ENCODE measurements around the gene RERE. TPM values are rescaled to one million over a fixed set of nuclear protein-coding genes. Genes with fewer than 3 reads are reported as not detected.

RERE gene
- total RNA-seq, 1 donor = 55.0 TPM

DNA sequence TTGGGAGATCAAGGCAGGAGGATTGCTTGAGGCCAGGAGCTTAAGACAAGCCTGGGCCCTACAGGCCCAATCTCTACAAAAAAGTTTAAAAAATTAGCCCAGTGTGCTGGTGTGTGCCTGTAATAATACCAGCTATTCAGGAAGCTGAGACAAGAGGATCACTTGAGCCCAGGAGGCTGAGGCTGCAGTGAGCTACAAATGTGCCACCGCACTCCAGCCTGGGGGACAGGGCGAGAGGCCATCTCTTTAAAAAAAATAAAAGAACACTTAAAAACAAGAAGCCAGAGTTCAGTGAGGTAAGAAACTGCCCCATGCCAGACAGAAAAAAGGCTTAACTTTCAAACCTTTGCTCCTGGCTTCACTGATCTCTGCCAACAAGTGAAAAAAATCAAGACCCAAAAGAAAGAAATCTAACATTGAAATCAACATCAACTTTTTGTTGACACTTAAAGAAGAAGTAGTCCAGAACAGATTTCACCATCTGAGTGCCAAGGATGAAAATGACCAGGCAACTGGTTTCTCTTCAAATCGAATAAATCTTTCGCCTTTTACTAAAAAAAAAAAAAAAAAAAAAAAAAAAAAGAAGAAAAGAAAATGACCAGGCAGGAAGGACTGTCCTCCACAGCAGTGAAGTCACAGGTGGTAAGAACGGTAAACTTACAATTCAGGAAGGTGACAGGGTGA is 448.3 kb downstream of the RERE start:
- H3K27me3 ChIP-seq (ENCODE audit: insufficient read depth, low read length) = no peaks in the 10 kb centered on the region
- no peak overlapping the region for H2AFZ ChIP-seq (ENCODE audit: low read length)
- no peak overlapping the region for H3K27ac ChIP-seq (ENCODE audit: low read depth, low read length)
- no peak overlapping the region for H3K4me2 ChIP-seq (ENCODE audit: insufficient read depth, low read length)
- peaks cover 15% of the 10 kb centered on the region for H4K20me1 ChIP-seq (ENCODE audit: insufficient read depth, low read length)
- H3K36me3 ChIP-seq (ENCODE audit: insufficient read depth, low read length) = peaks cover 27% of the 10 kb centered on the region
- H3K4me3 ChIP-seq (ENCODE audit: insufficient read depth, low read length) = no peak overlapping the region
- H3K4me1 ChIP-seq (ENCODE audit: insufficient read depth, low read length) = peaks cover 40% of the 10 kb centered on the region
- TF ChIP-seq, protein P1, sequence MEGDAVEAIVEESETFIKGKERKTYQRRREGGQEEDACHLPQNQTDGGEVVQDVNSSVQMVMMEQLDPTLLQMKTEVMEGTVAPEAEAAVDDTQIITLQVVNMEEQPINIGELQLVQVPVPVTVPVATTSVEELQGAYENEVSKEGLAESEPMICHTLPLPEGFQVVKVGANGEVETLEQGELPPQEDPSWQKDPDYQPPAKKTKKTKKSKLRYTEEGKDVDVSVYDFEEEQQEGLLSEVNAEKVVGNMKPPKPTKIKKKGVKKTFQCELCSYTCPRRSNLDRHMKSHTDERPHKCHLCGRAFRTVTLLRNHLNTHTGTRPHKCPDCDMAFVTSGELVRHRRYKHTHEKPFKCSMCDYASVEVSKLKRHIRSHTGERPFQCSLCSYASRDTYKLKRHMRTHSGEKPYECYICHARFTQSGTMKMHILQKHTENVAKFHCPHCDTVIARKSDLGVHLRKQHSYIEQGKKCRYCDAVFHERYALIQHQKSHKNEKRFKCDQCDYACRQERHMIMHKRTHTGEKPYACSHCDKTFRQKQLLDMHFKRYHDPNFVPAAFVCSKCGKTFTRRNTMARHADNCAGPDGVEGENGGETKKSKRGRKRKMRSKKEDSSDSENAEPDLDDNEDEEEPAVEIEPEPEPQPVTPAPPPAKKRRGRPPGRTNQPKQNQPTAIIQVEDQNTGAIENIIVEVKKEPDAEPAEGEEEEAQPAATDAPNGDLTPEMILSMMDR (IDR thresholded peaks at IDR 0.05; ENCODE audit: extremely low read depth, low read depth, low read length) = no peak
- H3K9me3 ChIP-seq (ENCODE audit: low read depth, low read length) = no peaks in the 10 kb centered on the region
- peaks cover 87% of the 10 kb centered on the region for H3K79me2 ChIP-seq (ENCODE audit: insufficient read depth, low read length)
- DNase-seq (ENCODE audit: insufficient read length, low spot score, missing footprints) = no peak

GRCh38 chr1:8367571-8368194 is 449.8 kb downstream of the RERE start:
- Histone ChIP-seq H2AFZ (ENCODE audit: low read length) (no peak overlapping the region), H3K4me2 (ENCODE audit: insufficient read depth, low read length) (no peak overlapping the region), H4K20me1 (ENCODE audit: insufficient read depth, low read length) (peaks cover 22% of the 10 kb centered on the region), H3K36me3 (ENCODE audit: insufficient read depth, low read length) (peaks cover 41% of the 10 kb centered on the region), H3K79me2 (ENCODE audit: insufficient read depth, low read length) (peaks cover 93% of the 10 kb centered on the region), H3K27ac (ENCODE audit: low read depth, low read length) (no peak overlapping the region), H3K9me3 (ENCODE audit: low read depth, low read length) (no peaks in the 10 kb centered on the region), H3K4me1 (ENCODE audit: insufficient read depth, low read length) (peaks cover 26% of the 10 kb centered on the region), H3K4me3 (ENCODE audit: insufficient read depth, low read length) (no peak overlapping the region), H3K27me3 (ENCODE audit: insufficient read depth, low read length) (no peaks in the 10 kb centered on the region)
- TF ChIP-seq, protein P1 (IDR thresholded peaks at IDR 0.05; ENCODE audit: extremely low read depth, low read depth, low read length) = no peak
- no peak for DNase-seq (ENCODE audit: insufficient read length, low spot score, missing footprints)

DNA sequence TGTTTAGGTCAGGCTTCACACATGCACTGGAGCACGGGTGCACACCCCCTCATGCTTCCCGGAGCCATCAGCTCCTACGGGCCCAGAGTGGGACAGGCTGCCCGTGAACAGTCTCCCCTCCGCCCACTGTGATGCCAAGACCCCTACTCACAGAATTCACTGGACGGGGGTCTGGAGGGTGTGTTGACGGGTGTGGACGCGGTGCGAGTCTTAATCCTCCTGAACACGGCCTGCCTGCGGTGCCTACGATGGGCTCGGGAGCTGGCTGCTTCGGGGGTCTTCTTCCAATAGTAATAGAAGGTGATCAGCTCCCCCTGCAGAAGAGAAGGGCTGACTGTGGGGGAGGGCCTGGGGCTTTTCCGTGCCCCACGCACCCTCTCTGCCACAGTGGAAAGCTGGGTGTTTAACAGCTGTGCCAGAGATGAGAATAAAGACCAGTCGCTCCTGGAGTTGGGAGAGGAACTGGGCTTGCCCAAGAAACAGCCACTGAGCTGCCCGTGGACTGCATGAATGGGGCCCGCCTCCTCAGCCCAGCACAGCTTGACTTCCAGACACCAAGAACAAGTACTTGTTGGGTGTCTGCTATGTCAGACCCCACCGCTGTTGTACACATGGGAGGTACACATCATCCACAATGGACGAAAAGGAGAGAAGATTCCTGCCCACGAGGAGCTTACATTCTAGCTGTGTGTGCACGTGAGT is 451.6 kb downstream of the RERE start:
- Histone ChIP-seq H3K79me2 (ENCODE audit: insufficient read depth, low read length) (peaks cover 74% of the 10 kb centered on the region), H3K4me2 (ENCODE audit: insufficient read depth, low read length) (no peak overlapping the region), H4K20me1 (ENCODE audit: insufficient read depth, low read length) (peaks cover 16% of the 10 kb centered on the region), H2AFZ (ENCODE audit: low read length) (no peak overlapping the region), H3K9me3 (ENCODE audit: low read depth, low read length) (no peaks in the 10 kb centered on the region), H3K27me3 (ENCODE audit: insufficient read depth, low read length) (no peaks in the 10 kb centered on the region), H3K36me3 (ENCODE audit: insufficient read depth, low read length) (peaks cover 49% of the 10 kb centered on the region), H3K4me1 (ENCODE audit: insufficient read depth, low read length) (peaks cover 8% of the 10 kb centered on the region), H3K4me3 (ENCODE audit: insufficient read depth, low read length) (no peak overlapping the region), H3K27ac (ENCODE audit: low read depth, low read length) (no peak overlapping the region)
- no peak for DNase-seq (ENCODE audit: insufficient read length, low spot score, missing footprints)
- TF ChIP-seq, protein P1 (IDR thresholded peaks at IDR 0.05; ENCODE audit: extremely low read depth, low read depth, low read length) = no peak

Data from osteoblast (primary cell).